GM19240 (cell line): ENCODE measurements around the gene TRIM65.
"Not testable (repeated sequence)": the region's sequence is repeated elsewhere in the genome, so short reads cannot be mapped to it uniquely, and the experiment has no call there.

Experiments used
- DNase-seq: peaks from one replicate; pipeline ENCODE4 v3.0.0; 2011; ENCODE audit warnings: low spot score; ENCODE audit not compliant: insufficient read length

TRIM65 gene

DNA sequence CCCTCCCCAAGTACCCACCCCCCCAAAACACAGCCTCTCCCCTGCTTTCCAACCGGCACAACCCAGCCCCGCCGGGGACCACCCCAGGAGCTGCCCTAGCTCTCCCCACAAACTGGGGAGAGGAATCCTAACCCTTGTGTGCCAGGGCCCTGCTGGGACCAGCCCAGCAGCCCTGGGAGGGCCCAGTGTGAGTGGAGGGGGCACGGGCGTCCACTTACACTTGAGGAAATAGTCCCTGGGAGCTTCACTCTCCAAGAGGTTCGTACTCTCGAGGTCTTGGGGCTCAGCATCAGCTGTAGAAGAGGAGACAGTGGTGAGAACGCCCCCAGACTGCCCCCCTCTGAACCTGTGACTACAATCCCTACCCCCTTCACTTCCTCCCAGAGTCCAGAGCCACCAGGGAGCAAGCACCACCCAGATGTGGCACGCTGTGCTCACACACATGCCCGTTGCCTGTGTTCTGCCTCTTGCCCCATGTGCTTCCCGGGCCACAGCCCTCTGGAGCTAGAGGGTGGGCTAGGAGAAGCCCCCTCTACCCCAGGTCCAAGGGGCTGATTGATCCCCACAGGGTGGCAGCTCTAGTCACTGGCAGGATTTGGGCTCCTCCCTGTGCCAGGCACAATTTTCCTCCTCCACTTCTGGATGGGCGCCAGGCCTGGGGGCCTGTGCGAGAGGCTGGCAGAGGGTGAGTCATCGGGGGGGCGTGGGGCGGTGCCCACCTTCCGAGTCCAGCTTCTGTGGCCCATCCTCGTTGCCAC lies 21.4 kb downstream of the TRIM65 start:
- no peak for DNase-seq

DNA sequence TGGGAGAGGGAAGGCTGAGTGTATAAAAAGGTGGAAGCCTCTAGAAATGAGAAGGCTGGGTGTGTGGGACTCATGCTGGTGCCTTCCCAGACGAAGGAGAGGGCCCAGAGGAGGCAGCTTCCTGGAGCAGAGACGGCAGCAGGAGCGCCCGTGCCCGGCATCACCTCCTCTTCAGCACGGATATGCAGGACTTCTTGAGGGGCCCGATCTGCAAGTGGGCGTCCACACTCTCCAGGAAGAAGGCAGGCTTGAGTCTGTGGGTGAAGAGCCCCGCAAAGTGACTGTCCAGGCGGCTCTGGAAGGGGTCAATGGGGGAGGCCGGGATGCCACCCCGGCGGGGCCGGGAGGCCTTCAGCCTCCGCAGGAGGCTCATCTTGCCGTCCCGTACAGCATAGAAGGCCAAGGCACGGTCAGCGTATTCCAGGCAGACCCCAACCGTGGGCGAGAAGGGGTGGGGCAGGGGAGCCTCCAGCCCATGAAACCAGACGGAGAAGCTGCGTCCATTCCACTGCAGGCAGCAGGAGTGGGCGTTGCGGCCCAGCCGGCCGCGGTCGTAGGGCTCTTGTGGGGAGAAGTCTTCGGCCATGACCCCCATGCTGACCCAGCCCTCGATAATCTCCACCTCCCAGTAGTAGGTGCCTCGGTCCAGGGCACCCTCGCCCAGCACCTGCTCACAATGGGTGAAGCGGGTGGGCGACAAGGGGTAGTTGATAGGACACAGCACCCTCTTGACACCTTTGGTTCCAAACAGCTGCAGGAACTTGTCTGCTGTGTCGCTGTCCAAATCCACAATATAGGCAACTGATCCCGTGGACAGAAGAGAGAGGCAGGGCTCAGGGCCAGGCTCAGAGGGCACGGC lies 22.2 kb downstream of the TRIM65 start:
- DNase-seq = no peak

DNA sequence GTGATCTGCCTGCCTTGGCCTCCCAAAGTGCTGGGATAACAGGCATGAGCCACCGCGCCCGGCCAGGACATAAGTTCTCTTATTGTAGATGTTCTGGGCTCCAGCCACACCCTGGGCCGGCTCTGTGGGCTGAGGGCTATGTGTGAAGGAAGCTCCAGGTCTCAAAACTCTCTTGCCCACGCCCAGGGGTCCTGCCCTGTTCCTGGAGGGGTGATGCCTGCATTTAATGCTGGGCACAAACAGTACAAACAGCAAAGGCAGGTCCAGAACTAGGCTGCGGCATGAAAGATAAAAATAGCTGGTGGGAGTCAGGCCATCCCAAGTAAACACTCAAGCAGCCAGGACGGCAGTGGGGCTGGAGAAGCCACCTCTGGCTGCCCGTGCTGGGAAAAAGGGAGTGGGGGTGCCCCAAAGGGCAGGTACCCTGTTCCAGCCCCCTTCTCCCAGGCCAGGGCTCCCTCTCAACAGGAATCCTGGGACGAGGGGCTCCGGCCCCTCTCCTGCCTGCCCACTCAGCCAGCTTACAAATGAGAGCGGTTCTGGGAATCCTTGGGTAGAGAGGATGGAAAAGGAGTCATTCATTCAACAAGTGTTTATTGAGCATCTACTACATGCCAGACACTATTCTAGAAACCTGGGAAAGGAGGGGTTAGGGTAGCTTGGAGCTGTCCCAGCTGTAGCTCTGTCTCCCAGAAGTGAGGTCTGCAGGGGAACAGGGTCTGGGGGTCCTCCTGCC lies 23.0 kb downstream of the TRIM65 start:
- DNase-seq = no peak

DNA sequence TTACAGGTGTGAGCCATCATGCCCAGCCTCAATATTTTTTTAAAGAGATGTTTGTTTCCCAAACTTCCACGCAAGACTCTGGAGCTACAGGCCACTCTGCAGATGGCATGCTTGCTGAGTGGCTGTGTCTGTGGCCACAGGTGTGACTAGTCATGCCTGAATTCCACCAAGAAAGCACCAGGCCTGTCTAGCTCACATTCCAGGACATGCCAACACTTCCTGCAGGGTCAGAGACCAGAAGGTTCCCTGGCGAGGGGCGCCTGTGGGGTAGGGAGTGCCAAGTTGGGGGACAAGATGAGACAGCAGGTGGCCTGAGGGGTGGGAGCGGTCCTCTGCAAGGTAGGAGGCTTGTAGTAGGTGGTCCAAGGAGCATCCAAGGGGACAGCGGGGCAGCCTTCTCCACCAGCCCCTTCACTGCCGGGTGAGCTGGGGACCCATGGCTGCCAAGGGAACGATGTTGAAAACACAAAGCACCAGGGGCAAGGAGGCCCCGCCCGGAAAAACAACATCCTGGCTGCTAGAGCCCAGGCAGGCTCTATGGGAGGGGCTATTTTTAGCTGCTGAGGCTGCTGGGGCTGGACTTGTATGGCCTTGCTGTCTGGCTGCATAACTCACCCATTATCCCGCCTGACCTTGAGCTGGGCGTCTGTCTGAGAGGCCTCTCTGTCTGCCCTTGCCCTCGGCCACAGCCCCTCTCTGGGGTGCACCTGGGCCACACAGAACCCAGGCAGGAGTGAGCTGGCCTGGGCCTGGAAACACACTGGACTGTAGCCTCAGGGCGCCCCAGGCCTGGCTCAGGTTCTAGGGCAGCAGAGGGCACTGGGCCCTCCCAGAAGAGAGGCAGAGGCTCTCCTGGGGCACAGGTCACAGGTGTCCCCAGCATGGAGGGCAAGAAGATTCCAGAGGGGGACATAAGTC lies 24.1 kb downstream of the TRIM65 start:
- no peak for DNase-seq

DNA sequence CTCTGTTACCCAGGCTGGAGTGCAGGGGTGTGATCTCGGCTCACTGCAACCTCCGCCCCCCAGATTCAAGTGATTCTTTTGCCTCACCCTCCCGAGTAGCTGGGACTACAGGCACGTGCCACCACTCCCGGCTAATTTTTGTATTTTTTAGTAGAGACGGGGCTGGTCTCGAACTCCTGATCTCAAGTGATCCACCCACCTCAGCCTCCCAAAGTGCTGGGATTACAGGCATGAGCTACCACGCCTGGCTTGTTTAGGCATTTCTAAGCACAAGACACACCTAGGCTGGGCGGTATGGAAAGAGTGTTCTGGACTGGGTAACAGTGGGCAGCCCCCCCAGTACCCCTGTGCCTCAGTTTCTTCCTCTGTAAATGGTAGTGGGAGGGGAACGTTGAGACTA lies 26.5 kb downstream of the TRIM65 start:
- not testable (repeated sequence) for DNase-seq

DNA sequence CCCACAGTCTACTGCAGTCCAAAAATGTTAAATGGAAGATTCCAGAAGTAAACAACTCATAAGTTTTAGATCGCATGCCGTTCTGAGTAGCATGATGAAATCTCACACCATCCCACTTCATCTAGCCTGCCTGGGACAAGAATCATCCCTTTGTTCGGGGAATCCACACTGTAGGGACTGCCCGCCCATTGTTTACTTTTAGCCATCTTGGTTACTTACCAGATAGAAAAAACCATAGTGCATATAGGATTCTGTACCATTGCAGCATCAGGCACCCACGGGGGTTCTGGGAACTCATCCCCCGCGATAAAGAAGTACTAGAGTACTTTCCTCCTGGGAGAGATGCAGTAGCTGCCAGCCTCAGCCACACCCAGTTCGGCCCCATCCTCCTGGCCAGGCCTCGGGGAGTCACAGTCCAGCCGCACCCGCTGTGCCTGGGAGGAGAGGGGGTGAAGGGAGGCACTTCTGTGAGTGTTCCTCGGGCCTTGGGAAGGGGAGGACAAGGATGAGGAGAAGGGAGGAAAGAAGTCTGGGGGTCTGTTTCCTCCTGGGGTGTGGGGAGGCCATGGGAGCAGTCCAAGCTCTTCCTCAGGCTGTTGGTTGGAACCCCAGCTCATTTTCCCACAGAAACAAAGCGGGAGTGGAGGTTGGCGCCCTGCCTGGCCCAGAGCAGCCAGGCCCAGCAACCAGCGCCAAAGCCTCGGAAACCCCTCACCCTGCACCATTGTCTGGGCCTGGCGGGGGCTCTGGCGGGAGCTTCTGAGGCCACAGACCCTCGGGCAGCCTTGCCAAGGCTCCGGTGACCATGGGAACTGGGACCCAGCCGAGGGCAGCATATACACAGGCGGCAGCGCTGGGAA lies 27.2 kb downstream of the TRIM65 start:
- DNase-seq = no peak

DNA sequence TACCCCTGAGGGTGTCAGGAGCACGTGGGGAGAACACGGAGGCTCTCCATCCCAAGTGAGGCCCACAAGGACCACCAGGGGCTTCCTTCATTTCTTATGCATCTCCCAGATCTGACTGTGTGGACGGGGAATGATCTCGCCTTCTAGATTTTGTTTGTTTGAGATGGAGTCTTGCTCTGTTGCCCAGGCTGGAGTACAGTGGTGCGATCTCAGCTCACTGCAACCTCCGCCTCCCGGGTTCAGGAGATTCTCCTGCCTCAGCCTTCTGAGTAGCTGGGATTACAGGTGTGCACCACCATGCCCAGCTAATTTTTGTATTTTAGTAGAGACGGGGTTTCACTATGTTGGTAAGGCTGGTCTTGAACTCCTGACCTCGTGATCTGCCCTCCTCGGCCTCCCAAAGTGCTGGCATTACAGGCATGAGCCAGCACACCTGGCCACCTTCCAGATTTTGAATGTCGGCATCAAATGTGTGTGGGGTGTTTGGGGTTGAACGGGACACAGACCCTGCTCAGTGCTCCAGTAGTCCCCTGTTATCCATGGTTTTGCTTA lies 27.9 kb downstream of the TRIM65 start:
- not testable (repeated sequence) for DNase-seq

DNA sequence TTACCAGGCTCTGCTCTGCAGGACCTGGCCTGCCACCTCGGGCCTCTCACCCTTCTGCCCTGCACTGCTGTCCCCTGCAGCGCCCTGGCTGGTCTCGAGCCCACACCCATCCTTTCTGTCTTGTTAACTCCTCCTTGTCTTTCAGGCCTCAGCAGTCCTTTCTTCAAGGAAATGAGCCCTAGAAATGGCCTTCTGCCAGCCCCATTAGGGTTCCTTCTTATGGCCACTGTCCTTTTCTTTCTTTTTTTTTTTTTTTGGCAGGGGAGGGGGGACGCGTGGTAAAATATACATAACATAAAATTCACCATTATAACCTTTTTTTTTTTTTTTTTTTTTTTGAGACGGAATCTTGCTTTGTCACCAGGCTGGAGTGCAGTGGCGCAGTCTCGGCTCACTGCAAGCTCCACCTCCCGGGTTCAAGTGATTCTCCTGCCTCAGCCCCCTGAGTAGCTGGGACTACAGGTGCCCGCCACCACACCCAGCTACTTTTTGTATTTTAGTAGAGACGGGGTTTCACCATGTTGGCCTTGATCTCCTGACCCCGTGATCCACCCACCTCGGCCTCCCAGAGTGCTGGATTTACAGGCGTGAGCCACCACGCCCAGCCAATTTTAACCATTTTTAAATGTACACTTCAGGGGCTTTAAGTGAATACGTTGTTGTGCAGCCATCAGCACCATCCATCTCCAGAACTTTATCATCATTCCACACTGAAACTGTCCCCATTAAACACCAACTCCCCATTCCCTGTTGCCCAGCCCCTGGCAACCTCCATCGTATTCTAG lies 31.2 kb downstream of the TRIM65 start:
- DNase-seq = not testable (repeated sequence)

DNA sequence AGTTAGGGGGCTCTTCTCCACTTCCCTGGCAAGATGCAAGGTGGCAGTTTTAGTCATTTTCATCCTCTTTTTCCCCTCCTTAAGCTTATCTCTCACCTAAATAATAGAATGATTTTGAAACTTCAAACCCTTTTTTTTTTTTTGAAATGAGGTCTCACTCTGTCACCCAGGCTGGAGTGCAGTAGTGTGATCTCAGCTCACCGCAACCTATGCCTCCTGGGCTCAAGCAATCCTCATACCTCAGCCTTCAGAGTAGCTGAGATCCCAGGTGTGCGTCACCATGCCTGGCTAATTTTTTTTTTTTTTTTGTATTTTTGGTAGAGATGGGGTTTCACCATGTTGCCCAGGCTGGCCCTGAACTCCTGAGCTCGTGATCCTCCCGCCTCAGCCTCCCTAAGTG lies 31.9 kb downstream of the TRIM65 start:
- DNase-seq = not testable (repeated sequence)

DNA sequence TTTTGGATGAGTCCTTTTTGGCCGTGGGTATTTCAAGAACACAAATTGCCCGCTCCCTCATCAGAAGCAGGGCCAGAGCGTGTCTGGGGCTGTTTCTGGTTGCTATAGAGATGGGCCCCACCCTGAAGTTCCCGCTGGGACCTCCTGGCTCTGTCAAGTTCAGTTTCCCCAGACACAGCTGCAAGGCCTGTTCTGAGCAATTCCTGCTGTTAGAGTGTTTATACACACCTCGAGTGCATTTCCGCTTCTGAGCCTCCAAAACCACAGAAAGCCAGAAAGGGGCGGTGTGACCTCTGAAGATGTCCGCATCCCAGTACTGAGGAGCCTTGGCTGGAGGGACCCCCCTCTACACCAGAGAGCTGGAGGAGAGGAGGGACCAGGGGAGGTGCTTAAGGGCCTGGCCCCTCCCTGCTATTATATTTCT lies 32.3 kb downstream of the TRIM65 start:
- DNase-seq = peak; percentile 83

DNA sequence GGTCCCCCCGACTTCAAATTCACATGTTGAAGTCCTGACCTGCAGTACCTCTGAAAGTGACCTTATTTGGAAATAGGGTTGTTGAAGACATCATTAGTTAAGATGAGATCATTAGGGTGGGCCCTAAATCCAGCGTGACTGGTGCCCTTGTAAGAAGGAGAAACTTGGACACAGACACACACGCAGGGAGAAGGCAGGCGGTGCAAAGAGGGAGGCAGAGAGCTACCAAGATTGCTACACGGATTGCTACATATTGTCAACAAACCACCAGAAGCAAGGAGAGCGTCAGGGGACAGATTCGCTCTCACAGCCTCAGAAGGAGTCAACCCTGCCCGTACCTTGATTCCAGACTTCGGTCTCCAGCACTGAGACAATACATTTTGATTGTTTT lies 34.8 kb downstream of the TRIM65 start:
- DNase-seq = no peak

DNA sequence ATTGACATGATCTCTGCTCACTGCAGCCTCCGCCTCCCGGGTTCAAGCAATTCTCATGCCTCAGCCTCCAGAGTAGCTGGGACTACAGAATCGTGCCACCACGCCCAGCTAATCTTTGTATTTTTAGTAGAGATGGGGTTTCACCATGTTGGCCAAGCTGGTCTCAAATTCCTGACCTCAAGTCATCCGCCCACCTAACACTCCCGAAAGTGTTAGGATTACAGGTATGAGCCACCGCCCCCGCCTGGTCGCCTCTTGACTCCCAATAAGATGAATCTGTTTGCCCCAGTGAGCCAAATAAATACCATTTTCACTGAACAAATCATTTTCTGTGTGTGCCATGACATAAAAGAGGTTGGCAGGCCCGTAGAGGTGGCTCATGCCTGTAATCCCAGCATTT lies 37.4 kb downstream of the TRIM65 start:
- not testable (repeated sequence) for DNase-seq

DNA sequence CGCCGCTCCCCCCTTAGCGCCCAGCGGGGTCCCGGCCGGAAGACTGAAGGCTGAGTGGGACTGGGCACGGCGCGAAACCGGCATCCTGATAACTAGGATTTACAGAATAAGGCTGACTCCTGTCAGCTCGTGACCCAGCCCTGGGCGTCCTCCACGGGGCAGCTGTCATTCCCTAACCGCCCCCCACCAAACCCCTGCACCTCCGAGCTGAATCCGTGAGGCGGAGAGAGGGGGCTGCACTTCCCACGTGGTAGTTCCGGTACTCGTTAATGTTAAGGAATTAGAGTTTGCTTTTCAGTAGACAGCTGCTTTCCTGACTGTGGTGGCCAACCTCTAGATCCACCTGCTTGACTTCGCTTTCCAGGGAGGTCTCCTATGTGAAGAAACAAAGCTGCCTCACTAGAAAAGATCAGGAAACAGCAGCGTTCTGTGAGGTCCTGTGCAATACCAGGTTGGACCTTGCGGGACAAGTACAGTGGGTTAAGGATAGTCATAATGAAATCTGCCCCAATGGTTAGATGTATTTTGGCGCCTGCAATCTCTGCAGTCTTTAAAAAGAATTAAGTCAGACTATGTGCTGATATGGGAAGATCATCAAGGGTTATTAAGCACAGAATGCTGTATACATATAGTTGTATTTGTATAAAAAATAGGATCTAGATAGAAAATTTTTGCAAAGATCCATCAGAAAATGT lies 40.5 kb downstream of the TRIM65 start:
- DNase-seq = no peak

DNA sequence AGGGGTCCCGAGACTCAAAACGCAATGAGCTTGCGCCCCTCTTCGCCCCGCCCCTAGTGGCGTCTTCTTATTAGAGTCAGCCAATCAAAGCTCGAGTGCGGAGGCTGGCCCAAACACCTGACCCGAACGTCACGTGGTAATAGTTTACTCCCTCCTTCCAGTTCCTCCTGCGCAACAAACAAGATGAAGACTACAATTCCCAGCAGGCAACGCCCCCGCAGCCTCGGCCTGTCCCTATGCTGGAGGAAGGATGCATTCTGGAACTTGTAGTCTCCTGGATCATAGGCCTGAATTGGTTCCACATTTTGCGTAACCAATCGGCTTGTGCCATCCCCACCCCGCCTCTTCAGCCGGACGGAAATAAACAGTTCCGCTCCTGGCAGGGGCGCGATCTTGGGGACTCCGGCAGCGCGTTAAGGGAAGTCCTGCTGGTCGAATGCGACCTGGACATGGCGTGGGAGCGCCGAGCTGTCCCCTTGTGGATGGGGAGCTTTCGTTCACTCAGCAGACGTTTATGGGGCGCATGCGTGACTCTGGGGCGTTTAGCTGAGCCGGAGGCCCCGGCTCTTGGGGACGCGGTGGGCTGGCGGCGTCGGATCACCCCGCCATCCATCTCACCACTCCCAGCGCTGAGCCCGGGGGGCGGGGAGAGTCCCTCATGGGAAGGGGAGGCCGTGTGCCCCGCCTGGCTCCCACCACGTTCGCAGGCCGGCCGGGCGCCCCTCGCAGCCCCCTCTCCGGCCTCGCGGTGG lies 41.3 kb downstream of the TRIM65 start, which contains the start of gene WBP2:
Gene WBP2 (minus strand): TSS at position 26 of the 752 bp plus-strand sequence. CDS start 38 bp downstream, outside the sequence.
- DNase-seq = peak; percentile 93

DNA sequence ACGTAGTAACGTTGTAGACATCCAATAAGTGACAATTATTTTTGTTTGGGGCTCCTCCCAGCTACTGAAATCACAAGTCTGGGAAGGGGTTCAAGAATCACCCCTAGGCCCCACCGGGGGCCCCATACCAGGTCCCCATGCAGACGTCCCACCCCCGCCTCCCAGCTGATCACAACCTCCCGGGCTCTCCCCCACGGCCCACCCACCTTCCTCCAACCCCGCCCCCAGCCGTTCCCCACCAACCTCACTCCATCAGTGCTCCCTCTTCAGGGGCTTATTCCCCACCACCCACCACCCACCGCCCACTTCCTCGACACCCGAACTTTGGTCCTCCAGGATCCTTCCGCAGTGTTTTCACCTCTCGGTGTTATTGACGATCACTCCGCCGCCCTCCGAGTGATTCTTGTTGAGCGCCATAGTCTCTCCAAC lies 41.9 kb downstream of the TRIM65 start:
- no peak for DNase-seq

DNA sequence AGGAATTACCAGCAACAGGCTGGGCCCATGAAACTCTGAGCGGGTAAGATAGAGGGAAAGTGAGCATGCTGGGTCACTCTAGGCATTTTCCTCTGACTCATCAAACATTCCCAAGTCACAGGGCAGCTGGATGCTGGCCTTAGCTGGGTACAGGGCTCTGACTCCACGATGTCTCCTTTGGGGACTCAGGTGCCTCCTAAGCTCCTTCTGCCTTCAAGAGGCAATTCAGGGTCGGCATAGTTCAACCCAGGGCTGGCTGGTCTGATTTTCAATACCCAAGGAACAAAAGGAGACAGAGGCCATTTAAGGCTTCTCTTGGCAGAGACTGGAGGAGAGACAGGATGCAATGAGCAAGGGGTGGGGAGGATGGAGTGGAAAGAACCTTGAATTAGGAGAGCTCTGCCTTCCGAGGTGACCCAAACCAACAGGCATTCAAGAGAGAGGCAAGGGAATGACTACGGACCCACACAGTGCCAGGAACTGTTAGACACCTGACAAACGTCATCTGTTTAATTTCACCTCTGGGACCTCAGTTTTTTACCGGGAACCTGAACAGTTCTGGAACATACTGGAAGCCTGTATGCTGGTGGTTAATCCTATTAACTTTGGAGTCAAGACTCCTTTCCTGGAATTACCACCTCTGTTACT lies 42.5 kb downstream of the TRIM65 start:
- no peak for DNase-seq

DNA sequence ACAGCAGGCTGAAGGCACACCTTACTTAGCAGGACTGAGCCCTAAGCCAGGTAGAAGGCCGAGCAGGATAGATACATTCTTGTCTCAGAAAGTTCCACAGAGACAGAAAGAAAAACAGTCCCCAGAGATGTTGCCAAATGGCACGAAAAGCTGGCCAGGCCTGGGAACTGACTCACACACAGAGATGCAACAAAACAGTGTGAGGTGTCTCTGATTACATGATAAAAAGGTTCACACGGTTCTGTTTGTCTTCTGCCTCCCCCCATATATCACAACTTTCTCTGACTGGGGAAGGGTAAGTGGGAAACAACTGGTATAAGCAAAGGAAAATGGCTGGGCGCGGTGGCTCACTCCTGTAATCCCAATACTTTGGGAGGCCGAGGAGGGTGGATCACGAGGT lies 43.3 kb downstream of the TRIM65 start:
- no peak for DNase-seq
